Measurements from ENCODE around the gene CCNK. TPM values are rescaled to one million over a fixed set of nuclear protein-coding genes. Genes with fewer than 3 reads are reported as not detected.

The CCNK gene
- total and polyA plus RNA-seq, 10 donors: 11.8 to 58.3 (median 39.8) TPM

DNA sequence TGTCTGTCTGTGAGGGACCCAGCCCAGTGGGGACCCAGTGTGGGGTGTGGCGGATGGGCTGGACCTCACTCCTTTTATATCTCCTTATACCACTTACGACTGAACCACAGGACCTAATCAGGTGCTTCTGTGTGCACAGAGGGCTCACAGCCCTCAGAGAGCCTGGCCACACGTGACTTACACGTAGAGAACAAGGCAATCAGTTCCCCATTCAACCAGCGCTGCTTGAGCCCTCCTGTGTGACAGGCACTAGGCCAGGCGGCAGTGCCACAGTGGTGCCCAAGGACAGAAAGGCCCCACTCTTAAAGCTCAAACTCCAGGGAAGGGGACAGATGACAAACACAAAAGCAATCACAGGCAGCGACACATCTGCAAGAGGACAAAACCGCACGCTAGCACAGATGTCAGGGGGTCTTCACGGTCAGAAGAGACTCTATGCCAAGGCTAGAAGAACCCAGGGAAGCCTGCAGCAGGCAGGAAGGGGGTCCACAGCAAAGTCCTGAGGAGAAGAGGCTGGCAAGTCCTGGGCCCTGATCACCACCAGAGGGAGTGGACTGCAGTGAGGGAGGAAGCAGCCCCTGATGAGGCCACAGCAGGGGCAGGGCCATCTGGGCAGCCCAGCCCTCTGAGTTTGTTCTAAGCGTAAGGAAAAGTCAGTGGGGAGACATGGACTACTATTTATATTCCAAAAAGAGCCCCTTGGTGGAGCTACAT lies 39.9 kb upstream of the CCNK start:
- 92 to 96% (median 93%) methylated on average over 11 of the region's 11 CpGs for WGBS, 5 donors
- no peaks in the 10 kb centered on the region for H3K27me3 ChIP-seq (replicated peaks in 1 of 7)
- H3K4me3 ChIP-seq: no peak overlapping the region
- H3K27ac ChIP-seq: no peak overlapping the region
- H3K36me3 ChIP-seq: peaks cover 0 to 97% (median 23%) of the 10 kb centered on the region in 6 donors
- intact Hi-C loops (cut with DNase I; ENCODE audit: low total_unique reads): no loop called here
- TF ChIP-seq POLR2AphosphoS5 (IDR thresholded peaks at IDR 0.05): no peak
- TF ChIP-seq CTCF (IDR thresholded peaks at IDR 0.05 in 8 of 11, conservative IDR thresholded peaks at IDR 0.05 in 3 of 11): no peak
- no peak for TF ChIP-seq POLR2A (IDR thresholded peaks at IDR 0.05)
- peaks cover 0 to 33% (median 10%) of the 10 kb centered on the region in 6 donors for H3K4me1 ChIP-seq
- no peaks in the 10 kb centered on the region for H3K9me3 ChIP-seq
- no peak for DNase-seq

GRCh38 chr14:99441918-99442317 lies 39.3 kb upstream of the CCNK start:
- DNase-seq: no peak
- WGBS, 5 donors: 68 to 91% (median 79%) methylated on average over 7 of the region's 7 CpGs
- no peaks in the 10 kb centered on the region for H3K27me3 ChIP-seq (replicated peaks in 1 of 7)
- H3K36me3 ChIP-seq: peaks cover 0 to 97% (median 29%) of the 10 kb centered on the region in 6 donors
- TF ChIP-seq POLR2A (IDR thresholded peaks at IDR 0.05) (no peak), CTCF (IDR thresholded peaks at IDR 0.05 in 8 of 11, conservative IDR thresholded peaks at IDR 0.05 in 3 of 11) (no peak)
- no peaks in the 10 kb centered on the region for H3K9me3 ChIP-seq
- peaks cover 0 to 27% (median 5%) of the 10 kb centered on the region in 6 donors for H3K4me1 ChIP-seq
- intact Hi-C loops (cut with DNase I; ENCODE audit: low total_unique reads): no loop called here
- no peak overlapping the region for H3K27ac ChIP-seq
- H3K4me3 ChIP-seq: no peak overlapping the region

DNA sequence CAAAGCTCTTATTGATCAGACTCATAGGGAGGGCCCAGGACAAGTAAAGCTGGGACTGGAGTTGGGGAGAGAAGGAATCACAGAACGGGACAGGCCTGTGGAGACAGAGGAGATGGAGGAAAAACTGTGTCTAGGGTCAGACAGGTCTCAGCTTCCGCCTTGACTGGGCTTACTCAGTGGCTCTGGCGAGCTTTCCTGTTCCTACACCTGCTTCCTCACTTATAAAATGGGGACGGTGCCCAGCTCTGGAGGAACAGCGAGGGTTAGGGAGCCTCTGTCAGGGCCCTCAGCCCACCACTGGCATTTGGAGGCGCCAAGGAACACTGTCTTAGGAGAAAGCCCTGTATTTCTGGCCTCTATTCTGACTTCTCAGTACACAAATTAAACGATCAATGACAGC lies 35.3 kb upstream of the CCNK start:
- Histone ChIP-seq H3K27me3 (replicated peaks in 1 of 7) (no peaks in the 10 kb centered on the region), H3K9me3 (no peaks in the 10 kb centered on the region), H3K27ac (no peak overlapping the region), H3K4me1 (peaks cover 0 to 11% (median 0%) of the 10 kb centered on the region in 6 donors), H3K36me3 (peaks cover 0 to 100% (median 51%) of the 10 kb centered on the region in 6 donors), H3K4me3 (no peak overlapping the region)
- intact Hi-C loops (cut with DNase I; ENCODE audit: low total_unique reads): no loop called here
- 71 to 85% (median 77%) methylated on average over 7 of the region's 7 CpGs for WGBS, 5 donors
- no peak for DNase-seq
- TF ChIP-seq POLR2AphosphoS5 (IDR thresholded peaks at IDR 0.05) (no peak), POLR2A (IDR thresholded peaks at IDR 0.05) (no peak), CTCF (IDR thresholded peaks at IDR 0.05 in 8 of 11, conservative IDR thresholded peaks at IDR 0.05 in 3 of 11) (no peak)

DNA sequence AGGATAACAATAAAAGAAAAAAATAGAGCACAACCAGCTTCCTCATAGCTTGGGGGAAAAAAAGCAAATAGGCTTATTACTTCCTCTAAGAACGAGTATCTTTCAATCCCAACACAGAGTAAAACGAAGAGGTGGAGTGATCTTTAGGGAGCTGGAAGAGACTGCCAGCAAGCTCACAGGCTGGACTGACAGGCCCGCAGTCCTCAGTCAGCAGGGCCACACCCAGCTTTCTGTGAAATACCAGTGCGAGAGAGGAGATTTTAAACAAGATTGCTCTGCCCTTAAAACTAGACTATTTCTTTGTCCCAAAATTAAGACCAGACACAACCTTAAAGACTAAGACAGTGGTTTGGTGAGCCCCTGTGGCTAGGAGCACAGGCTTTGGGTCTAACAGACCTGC lies 33.5 kb upstream of the CCNK start:
- Histone ChIP-seq H3K4me3 (no peak overlapping the region), H3K36me3 (peaks cover 0 to 100% (median 57%) of the 10 kb centered on the region in 6 donors), H3K9me3 (no peaks in the 10 kb centered on the region), H3K4me1 (no peaks in the 10 kb centered on the region), H3K27me3 (replicated peaks in 1 of 7) (no peaks in the 10 kb centered on the region), H3K27ac (no peak overlapping the region)
- no peak for TF ChIP-seq POLR2AphosphoS5 (IDR thresholded peaks at IDR 0.05)
- no peak for TF ChIP-seq CTCF (IDR thresholded peaks at IDR 0.05 in 8 of 11, conservative IDR thresholded peaks at IDR 0.05 in 3 of 11)
- TF ChIP-seq POLR2A (IDR thresholded peaks at IDR 0.05): no peak
- DNase-seq: no peak
- 75 to 90% (median 81%) methylated on average over 4 of the region's 4 CpGs for WGBS, 5 donors
- intact Hi-C loops (cut with DNase I; ENCODE audit: low total_unique reads): no loop called here

Measured in spleen (tissue), 11 donors.